Measurements from ENCODE around the gene GALM. TPM values are rescaled to one million over a fixed set of nuclear protein-coding genes. Genes with fewer than 3 reads are reported as not detected.

Gene GALM
- polyA plus RNA-seq, 2 of the 4 experiments (the other 2 are of a cell fraction): 33.4 to 34.2 TPM

DNA sequence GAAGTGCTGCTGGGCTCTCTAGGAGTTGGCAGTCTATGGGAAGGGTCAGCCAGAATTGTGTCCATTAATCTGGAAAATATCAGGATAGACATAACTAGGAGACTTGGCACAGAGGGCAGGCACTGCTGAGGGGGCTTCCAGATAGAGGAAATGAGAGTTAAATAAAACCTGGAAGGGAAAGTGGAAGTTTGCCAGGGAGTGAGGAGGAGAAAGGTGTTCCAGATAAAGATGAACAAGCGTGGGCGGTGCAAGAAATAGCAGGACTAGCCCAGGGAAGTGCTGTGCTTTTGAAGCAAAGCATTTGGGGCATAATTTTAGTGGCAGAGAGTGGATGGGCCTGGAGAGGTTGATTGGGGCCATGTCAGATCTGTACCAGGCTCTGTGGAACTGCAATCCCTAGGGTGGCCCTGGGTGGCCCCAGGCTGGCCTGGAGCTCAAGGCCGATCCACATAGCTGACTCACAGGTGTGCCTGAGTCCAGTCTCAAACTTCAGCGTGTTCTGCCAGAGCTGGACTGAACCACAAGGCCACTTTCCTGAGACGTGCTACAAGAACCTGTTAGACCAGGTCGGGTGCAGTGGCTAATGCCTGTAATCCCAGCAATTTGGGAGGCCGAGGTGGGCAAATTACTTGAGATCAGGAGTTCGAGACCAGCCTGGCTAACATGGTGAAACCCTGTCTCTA is 26.9 kb downstream of the GALM start (continued):
- TF ChIP-seq, protein P1, sequence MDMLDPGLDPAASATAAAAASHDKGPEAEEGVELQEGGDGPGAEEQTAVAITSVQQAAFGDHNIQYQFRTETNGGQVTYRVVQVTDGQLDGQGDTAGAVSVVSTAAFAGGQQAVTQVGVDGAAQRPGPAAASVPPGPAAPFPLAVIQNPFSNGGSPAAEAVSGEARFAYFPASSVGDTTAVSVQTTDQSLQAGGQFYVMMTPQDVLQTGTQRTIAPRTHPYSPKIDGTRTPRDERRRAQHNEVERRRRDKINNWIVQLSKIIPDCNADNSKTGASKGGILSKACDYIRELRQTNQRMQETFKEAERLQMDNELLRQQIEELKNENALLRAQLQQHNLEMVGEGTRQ (IDR thresholded peaks at IDR 0.05): no peak
- no peak for TF ChIP-seq HEYL (CRISPR knock-in tag; IDR thresholded peaks at IDR 0.05)
- TF ChIP-seq EHF (CRISPR knock-in tag; IDR thresholded peaks at IDR 0.05): no peak
- no peak for TF ChIP-seq ESRRA (IDR thresholded peaks at IDR 0.05; ENCODE audit: borderline replicate concordance, low read length)

DNA sequence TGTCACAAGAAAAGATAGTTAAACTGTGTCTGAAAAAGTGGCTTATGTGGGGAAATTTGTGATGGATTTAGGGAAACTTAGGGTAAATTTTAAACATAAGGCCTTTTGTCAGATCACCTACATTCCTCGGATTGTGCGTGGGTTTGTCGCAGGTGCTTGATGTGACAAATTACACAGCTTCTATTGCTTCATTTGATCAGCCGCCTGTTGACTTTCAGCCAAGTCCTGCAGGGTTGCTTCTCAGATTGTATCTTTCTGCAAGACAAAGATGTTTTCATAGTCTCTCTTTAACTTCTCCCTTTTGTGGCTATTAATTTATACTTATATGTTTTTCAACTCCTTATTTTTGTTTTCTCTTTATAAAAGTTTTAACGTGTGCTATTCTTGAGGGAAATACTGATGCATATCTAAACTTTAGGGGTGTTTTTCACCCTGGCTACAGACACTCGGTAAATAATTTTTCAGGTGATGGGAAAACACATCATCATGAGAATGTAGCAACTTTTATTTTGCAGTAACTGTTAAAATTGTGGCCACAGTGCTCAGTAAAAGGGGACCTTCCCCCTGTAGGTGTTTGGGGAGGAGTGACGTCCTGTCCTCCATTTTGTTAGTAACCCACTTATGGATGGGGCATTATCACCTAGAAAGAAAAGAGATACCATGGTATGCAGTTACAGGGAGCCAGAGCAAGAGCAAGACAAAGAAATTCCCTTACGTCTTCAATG is 31.4 kb downstream of the GALM start:
- no peak for DNase-seq (ENCODE audit: low read depth in 1 of 2, low spot score in 1 of 2)
- whole genome bisulfite sequencing (ENCODE audit: missing lambda C conversion rate): 82% methylated on average over 8 of the region's 8 CpGs

DNA sequence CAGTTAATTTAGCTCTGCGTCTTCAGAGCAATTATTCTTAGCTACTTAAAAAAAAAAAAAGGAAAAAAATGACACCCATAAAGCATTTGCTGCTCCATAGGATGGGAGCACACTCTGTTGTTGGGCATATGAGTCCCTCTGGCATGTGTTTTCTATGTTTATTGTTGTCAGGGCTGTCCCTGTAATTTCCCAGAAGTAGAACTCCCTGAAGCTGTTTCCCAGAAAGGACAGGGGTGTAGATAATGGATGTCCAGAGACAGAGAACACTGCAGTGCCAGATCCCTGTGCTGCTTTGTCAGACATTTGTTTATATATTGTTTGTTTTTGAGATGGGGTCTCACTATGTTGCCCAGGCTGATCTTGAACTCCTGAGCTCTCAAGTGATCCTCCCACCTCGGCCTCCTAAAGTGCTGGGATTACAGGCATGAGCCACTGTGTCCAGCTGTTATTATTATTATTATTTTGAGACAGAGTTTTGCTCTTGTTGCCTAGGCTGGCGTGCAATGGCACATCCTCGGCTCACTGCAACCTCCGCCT is 32.6 kb downstream of the GALM start:
- Histone ChIP-seq H3K4me3 (no peak overlapping the region), H3K9me3 (peaks cover 2% of the 10 kb centered on the region; the same call in 1 of the 3 replicates), H3K4me2 (no peak overlapping the region), H3K4me1 (peaks cover 9% of the 10 kb centered on the region; the same call in 1 of the 3 replicates), H3K27ac (no peak overlapping the region)
- 96% methylated on average over 5 of the region's 5 CpGs for WGBS (ENCODE audit: missing lambda C conversion rate)
- no peak for DNase-seq (ENCODE audit: low read depth in 1 of 2, low spot score in 1 of 2)
- POLR2A ChIA-PET: interaction anchor here (1.7 kb wide), 1 partner anchor 53 kb away, joined by 5 read pairs; the partner anchor contains the start of gene SRSF7
- FAIRE-seq: no peak
- ATAC-seq: no peak
- CTCF ChIA-PET: interaction anchor here (0.7 to 1.5 kb wide), 9 partner anchors 13 to 383 kb away, joined by 3 to 4 read pairs (median 3); no protein-coding TSS in a partner anchor
- TF ChIP-seq PHF8 (IDR thresholded peaks at IDR 0.05; ENCODE audit: borderline replicate concordance, low read depth) (no peak), CHD2 (IDR thresholded peaks at IDR 0.05; ENCODE audit: low read length, partially characterized antibody) (no peak), MAFK (IDR thresholded peaks at IDR 0.05; ENCODE audit: partially characterized antibody) (no peak), RARB (CRISPR knock-in tag; IDR thresholded peaks at IDR 0.05) (no peak), CBX8 (IDR thresholded peaks at IDR 0.05) (no peak)
- TF ChIP-seq, protein P2, sequence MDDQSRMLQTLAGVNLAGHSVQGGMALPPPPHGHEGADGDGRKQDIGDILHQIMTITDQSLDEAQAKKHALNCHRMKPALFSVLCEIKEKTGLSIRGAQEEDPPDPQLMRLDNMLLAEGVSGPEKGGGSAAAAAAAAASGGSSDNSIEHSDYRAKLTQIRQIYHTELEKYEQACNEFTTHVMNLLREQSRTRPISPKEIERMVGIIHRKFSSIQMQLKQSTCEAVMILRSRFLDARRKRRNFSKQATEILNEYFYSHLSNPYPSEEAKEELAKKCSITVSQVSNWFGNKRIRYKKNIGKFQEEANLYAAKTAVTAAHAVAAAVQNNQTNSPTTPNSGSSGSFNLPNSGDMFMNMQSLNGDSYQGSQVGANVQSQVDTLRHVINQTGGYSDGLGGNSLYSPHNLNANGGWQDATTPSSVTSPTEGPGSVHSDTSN (IDR thresholded peaks at IDR 0.05): no peak
- TF ChIP-seq, protein P3, sequence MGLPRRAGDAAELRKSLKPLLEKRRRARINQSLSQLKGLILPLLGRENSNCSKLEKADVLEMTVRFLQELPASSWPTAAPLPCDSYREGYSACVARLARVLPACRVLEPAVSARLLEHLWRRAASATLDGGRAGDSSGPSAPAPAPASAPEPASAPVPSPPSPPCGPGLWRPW (IDR thresholded peaks at IDR 0.05): no peak

More for the DNA sequence above, 31.4 kb downstream of the GALM start:
- FAIRE-seq (no peak), ATAC-seq (no peak)
- 0 out of 6 replicates have a peak overlapping the region, but pooled peaks of 1 of the 2 experiments have one; percentile 6 for H3K27ac ChIP-seq
- peaks cover 2% of the 10 kb centered on the region; the same call in 1 of the 3 replicates for H3K9me3 ChIP-seq
- H3K4me3 ChIP-seq: no peak overlapping the region
- ChIA-PET CTCF (interaction anchor here (0.8 to 2.1 kb wide), 4 partner anchors 14 to 136 kb away, joined by 3 to 5 read pairs (median 3); partner anchors contain the start of gene GALM), POLR2A (interaction anchor here (0.6 to 1.7 kb wide), 2 partner anchors 13 to 54 kb away, joined by 4 to 5 read pairs; partner anchors contain the start of gene SRSF7)
- no peak overlapping the region for H3K4me2 ChIP-seq
- peaks cover 17% of the 10 kb centered on the region for H3K4me1 ChIP-seq
- TF ChIP-seq RFX5 (IDR thresholded peaks at IDR 0.05): no peak
- TF ChIP-seq, protein P4, sequence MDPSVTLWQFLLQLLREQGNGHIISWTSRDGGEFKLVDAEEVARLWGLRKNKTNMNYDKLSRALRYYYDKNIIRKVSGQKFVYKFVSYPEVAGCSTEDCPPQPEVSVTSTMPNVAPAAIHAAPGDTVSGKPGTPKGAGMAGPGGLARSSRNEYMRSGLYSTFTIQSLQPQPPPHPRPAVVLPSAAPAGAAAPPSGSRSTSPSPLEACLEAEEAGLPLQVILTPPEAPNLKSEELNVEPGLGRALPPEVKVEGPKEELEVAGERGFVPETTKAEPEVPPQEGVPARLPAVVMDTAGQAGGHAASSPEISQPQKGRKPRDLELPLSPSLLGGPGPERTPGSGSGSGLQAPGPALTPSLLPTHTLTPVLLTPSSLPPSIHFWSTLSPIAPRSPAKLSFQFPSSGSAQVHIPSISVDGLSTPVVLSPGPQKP (IDR thresholded peaks at IDR 0.05; ENCODE audit: low read depth, low read length): no peak
- no peak for TF ChIP-seq POLR2AphosphoS2 (conservative IDR thresholded peaks at IDR 0.05; ENCODE audit: low read length)
- TF ChIP-seq BHLHE40 (IDR thresholded peaks at IDR 0.05; ENCODE audit: low read depth, low read length): no peak
- TF ChIP-seq, protein P5, sequence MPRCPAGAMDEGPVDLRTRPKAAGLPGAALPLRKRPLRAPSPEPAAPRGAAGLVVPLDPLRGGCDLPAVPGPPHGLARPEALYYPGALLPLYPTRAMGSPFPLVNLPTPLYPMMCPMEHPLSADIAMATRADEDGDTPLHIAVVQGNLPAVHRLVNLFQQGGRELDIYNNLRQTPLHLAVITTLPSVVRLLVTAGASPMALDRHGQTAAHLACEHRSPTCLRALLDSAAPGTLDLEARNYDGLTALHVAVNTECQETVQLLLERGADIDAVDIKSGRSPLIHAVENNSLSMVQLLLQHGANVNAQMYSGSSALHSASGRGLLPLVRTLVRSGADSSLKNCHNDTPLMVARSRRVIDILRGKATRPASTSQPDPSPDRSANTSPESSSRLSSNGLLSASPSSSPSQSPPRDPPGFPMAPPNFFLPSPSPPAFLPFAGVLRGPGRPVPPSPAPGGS (IDR thresholded peaks at IDR 0.05): no peak
- TF ChIP-seq, protein P6, sequence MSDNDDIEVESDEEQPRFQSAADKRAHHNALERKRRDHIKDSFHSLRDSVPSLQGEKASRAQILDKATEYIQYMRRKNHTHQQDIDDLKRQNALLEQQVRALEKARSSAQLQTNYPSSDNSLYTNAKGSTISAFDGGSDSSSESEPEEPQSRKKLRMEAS (IDR thresholded peaks at IDR 0.05): no peak
- no peak for TF ChIP-seq ZSCAN20 (CRISPR knock-in tag; IDR thresholded peaks at IDR 0.05)
- TF ChIP-seq EHF (CRISPR knock-in tag; IDR thresholded peaks at IDR 0.05): no peak
- TF ChIP-seq ESRRA (IDR thresholded peaks at IDR 0.05; ENCODE audit: borderline replicate concordance, low read length): no peak
- TF ChIP-seq EP300 (IDR thresholded peaks at IDR 0.05): no peak
- TF ChIP-seq MYC (IDR thresholded peaks at IDR 0.05; ENCODE audit: borderline replicate concordance, low read length): no peak
- no peak for TF ChIP-seq FOSB (CRISPR knock-in tag; IDR thresholded peaks at IDR 0.05)
